DMS114 treated with DMSO at 0.1 percent for 48 hours (cell line): ENCODE measurements around the gene DNAJC22.

Source experiments
- DNase-seq: peaks from one replicate; lab custom pipeline; 2025; ENCODE audit not compliant: unreplicated experiment; lab: John Stamatoyannopoulos, UW

Gene DNAJC22

DNA sequence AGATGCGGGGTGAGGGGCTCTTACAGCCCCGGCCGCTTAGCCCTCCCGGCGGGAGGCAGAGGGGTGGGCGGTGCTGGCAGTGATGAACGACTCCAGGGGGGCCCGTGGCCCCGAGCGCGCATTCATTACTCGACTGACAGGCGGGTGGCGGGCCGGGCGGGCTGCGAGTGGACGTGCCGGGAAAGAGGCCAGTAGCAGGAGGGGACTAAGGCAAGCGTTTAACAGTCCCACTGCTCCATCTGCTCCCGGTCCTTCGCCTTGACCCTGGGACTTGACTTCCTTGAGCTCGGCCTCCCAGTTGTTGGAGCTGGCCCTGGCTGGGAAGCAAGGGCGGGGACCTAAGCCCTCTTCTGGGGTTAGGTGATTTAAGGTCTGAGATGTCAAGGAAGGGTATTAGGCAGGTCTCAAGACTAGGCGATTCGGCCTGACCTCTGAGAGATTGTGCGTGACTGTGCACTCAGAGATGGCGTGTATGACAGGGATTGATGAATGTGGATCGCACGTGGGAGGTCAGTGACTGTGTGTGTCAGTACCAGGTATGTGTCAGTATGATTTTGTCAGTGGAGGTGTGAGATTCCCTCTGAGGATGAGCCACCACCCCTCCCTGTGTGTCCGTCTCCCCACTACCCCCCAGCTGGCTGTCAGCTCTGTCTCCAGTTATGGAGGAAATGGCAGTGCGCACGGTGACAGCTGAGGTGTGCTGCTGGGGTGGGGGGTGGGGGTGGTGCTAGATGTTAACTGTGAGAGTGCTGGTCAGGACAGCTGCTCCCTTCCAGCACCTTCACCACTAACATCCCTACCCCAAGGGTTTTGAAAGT is 3.6 kb upstream of the DNAJC22 start:
- DNase-seq: no peak

DNA sequence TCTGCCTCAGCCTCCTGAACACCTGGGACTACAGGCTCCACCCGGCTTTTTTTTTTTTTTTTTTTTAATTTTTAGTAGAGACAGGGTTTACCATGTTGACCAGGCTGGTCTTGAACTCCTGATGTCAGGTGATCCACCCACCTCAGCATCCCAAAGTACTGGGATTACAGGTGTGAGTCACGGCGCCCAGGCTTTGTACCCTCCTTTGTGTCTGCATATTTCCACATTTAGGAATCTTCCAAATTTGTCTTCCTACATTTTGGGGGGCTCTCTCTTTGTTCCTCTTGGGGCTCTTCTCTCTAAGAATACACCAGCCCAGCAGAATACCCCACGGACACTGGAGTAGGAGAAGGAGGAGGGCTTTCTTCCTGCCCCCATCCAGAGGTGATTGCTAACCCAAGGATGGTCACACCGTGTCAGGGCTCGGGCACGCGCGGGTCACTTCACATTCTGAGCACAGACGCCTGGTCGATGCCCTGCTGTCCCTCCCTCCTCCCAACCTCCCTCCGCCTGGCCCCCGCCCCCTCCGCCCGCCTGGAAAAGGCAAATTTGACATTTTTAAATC is 2.1 kb upstream of the DNAJC22 start:
- DNase-seq: no peak

DNA sequence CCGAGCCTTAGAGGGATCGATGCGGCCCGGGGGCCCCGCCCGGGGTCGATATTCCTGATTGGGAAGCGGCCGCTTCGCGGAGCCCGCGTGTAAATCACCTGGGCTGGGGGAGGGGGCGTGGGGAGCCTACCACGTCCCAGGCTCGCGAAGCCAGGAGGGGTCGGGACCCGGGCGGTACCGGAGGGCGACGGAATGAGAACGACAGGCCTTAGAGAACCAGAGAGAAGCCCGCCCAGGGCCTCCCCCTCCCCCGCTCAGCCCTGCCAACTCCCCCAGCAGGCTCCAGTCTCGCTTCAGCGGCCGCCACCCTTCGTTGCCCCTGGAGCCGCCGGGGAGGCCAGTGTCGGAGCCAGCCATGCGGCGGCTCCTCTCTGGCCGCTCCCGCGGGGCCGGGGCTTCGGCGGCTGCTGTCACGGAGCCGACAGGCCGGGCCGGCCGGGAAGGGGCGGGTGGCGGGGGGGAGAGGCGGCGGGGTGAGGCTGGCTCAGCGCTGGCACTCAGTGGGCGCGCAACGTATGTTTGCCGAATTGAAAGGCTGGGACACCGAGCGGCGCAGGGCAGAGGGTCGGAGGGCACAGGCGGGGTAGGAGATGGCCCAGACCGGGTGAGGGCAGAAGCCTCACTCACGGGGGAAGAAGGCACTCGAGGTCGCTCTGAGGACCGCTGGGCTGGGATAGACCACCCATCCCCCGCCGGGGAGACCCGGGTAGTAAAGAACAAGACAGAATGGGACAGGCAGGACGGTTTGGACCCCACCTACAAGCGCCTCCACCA is 1.4 kb upstream of the DNAJC22 start:
- no peak for DNase-seq

DNA sequence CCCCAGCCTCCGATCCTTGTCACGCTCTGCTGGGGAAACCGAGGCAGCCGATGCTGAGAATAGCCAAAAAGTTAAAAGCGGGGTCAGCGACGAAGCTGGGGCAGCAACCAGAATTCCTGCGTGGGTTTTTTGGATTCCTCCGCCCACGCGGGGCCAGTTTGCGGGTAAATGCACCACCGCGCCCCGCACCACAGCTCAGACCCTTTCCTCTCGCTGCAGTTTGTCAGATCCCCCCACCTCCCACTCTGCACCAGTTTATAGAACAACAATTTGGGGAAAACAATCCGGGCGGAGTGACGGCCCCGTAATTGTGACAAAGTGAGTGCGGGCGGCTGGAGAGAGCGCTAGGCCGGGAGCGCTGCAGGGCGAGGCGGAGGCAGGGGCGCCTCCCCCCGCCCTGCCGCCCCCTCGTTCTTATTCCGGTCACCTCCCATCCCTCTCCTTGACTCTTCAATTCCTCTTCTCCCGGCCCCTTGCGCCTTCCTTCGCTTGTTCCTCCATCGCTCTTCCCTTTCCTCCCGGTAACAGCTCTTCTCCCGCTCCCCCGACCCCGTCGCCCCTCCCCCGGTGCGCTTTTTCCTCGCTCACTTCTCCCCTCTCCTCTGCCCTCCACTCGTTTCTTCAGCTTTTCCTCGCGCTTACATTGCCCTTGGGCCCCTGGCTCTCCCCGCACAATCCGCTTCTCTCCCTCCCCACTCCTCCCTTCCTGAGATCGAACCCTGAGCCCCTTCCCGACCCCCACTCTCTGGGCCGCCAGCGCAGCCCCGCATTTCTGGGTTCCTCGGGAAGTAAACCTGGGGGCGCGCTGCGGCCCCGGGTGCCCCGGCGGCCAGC is 646 bp upstream of the DNAJC22 start:
- no peak for DNase-seq

DNA sequence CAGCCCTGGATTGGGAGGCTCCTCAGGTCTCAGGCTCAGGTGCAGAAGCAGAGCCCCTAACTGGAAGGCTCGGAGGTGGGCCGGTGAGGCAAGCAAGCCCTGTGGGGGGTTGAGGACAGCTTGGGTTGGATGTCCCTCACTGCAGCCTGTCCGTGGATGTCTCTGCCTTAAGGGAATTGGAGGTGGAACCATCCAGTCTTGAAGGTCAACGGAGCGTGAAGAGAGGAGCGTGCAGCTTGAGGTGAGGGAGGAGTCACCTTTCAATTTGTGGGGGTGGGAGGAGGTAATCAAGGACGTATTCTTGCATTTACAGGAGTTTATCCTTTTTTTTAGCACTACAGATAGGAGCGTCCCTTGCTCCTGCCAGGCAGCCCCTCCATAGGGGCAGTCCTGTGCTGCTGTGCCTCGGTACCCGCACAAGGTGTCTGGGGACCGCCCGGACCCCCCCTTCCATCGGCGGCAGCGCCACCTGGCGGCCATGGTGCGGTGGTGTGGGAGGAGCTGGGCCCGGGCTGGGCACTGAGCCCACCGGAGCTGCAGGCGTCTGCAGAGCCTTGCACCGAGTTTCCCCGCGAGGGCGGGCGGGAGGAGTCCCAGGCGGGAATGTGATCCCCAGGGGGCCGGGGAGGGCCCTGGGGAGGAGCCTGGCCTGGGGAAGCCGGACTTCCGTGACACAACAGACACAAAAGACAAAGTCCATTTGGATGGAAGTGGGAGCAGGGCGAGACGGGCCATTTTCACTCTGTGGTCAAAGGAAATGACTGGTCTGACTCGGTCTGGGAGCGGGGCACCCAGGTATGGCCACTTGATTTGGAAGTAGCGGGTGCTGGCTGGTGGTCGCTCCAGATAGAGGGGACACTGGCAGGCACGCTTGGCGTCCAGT is 864 bp downstream of the DNAJC22 start:
- DNase-seq: peak; percentile 34

DNA sequence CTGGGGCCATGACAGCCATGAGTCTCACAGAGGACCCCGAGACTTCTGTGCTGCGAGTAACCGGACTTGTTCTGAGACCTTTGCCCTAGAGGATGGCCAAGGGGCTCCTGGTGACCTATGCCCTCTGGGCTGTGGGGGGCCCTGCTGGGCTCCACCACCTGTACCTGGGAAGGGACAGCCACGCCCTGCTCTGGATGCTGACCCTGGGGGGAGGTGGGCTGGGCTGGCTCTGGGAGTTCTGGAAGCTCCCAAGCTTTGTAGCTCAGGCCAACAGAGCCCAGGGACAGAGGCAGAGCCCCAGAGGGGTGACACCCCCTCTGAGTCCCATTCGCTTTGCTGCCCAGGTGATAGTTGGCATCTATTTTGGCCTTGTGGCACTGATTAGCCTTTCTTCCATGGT is 2.1 kb downstream of the DNAJC22 start:
- no peak for DNase-seq

DNA sequence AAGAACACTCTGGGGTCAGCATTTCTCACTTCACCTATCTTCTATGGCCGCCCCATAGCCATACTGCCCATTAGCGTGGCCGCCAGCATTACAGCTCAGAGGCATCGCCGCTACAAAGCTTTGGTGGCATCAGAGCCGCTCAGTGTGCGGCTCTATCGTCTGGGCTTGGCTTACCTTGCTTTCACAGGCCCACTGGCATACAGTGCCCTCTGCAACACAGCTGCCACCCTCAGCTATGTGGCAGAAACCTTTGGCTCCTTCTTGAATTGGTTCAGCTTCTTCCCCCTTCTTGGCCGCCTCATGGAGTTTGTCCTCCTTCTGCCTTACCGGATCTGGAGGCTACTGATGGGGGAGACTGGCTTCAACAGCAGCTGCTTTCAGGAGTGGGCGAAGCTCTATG is 2.6 kb downstream of the DNAJC22 start:
- DNase-seq: no peak

DNA sequence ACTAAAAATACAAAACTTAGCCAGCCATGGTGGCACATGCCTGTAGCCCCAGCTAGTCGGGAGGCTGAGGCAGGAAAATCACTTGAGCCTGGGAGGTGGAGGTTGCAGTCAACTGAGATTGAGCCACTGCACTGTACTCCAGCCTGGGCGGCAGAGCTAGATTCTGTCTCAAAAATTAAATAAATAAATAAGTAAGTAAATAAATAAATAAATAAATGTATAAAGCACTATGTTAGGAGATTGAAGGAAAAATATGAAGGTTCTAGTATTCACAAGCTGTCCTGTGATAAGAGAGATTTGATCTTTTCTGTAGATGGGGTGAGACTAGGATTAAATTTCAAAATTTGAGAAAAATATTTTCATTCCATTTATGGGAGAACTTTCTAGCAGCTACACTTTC is 5.7 kb downstream of the DNAJC22 start:
- no peak for DNase-seq

DNA sequence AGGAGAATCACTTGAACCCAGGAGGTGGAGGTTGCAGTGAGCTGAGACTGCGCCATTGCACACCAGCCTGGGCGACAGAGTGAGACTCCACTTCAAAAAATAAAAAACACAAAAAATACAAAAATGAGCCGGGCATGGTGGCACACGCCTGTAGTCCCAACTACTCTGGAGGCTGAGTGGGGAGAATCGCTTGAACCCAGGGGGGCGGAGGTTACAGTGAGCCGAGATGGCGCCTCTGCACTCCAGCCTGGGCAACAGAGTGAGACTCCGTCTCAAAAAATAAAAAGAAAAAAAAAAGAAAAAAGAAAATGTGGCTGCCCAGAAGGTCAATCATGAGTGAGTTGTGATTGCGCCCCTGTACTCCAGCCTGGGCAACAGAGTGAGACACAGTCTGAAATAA is 9.2 kb downstream of the DNAJC22 start:
- no peak for DNase-seq

DNA sequence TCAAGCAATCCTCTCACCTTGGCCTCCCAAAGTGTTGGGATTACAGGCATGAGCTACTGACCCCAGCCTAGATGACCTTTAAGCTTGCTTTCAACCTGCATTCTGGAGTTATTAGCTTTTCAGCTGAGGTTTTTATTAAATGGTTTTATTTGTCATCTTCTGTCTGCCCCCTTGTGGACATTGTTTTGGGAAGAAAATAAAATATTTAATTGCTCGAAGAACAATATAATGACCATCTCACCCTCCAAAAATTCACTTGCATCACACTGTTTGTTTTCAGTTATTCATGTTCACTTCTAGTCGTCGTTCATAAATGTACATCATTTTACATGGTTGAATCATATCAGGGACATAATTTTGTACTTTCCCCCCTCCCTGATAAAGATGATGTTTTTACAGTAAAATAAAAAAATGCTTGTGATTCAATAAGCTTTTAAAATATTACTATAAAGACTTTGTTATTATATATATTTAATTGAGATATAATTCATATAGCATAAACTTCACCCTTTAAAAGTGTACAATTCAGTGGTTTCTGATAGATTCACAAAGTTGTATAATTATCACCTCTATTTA is 10.5 kb downstream of the DNAJC22 start:
- DNase-seq: no peak

DNA sequence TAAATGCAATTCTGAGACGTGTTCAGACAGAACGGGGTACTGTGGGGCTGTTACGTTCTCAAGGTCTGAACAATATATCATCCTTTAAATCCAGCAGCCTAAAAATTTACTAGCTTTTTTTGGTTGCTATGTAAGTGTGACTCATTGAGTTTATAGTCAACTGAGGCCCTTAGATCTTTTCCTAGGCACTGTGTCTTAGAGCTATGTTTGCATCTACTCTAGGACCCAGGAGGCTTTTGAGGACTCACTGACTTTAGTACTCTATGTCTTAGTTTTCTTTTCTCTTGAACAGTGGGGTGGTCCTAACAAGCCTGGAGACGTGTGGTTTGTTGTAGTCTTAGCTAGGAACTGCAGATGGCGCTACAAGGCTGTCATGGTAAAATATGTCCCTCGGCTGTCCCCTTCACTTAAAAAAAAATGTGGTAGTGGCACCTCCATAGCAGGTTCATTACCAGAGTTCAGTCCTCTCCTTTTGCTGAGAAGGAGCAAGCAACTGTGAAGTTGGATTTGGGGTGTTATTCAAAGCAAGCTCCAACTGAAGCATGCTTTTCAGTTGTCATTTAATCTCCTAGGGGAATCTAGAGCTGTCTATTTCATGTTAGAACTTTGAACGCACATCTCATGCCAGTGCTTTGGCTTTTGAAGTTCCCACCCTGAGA is 11.9 kb downstream of the DNAJC22 start:
- peak; percentile 85 for DNase-seq

DNA sequence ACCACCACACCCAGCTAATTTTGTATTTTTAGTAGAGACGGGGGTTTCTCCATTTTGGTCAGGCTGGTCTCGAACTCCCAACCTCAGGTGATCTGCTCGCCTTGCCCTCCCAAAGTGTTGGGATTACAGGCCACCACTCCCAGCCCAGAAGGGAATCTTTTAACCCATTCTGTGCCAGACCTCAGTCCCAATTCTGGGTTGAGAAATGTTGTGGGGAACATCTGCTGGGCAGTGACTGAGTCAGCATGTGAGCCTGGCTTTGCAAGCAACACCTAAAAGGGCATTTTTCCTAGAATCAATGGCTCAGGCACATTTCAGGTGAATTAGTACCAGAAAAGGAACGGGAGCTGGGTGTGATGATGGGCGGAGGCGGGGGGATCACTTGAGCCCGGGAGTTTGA is 13.0 kb downstream of the DNAJC22 start:
- DNase-seq: no peak

DNA sequence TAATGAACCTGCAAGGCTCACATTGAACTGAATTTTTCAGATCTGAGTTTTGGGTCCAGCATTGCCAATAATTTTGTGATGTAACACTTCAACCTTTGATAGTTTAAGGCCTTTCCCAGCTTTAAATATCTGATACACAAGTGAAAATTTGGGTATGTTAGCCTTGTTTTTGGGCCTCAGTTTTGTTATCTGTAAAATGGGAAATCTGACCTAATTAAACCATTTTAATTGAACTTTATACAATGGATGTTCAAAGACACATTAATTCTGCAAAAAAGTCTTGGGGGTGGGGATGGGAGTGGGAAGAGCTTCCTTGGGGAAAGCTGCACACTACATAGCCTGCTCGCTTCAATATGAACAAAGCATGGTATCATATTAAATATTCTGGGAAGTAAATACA is 15.4 kb downstream of the DNAJC22 start:
- DNase-seq: no peak

DNA sequence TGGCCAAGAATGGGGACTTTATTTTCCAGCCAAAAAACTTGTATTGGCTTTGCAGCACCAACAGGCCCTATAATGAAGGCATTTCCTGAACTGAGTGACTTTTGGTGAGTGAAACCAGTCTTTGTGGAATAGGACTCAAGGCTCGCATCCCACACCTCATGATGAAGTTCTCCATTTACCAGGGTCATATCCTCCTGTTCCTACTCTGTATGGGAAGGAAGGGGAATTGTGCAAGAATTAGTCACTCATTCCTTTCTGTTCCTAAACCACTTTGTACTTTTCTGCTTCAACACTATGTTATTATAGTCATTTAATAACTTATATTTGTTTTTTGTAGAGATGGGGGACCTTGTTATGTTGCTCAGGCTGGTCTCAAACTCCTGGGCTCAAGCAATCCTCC is 18.3 kb downstream of the DNAJC22 start:
- DNase-seq: no peak

DNA sequence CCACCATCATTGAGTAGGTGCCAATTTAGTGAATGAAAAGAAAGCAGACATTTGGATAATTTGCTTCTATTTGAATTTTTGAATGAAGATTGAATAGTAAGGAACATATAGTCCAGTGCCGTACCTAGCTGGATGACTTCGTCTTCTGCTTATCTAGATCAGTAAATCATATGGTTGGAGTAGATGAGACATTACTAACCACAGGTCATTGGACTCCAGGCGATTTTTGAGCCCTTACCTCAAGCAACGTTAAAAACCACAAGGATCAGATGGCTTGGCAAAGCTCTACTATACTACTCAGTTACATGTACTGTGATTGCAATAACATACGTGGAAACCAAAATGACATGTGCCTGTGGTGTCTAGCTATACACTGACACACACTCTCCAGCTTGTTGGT is 18.9 kb downstream of the DNAJC22 start:
- DNase-seq: no peak

DNA sequence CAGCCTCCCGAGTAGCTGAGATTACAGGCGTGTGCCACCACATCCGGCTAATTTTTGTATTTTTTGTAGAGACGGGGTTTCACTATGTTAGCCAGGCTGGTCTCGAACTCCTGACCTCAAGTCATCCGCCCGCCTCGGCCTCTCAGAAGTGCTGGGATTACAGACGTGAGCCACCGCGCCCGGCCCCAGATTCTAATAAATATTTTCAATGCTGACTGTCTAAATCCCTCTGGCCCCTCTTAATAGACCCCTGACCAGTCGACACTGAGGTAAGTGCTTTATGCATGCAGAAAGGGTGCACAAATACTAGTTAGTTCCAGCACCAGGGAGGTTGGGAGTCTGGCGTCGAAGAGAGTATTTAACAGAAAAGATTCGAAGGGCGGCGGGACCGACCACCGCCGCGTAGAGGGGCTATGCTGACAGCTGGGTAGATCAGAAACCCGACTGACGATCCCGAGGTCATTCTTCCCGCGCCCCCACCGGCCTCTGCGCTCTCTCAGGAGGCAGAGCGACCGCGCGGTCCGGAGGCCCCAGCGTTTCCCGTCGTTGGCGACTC is 19.5 kb downstream of the DNAJC22 start:
- DNase-seq: no peak

DNA sequence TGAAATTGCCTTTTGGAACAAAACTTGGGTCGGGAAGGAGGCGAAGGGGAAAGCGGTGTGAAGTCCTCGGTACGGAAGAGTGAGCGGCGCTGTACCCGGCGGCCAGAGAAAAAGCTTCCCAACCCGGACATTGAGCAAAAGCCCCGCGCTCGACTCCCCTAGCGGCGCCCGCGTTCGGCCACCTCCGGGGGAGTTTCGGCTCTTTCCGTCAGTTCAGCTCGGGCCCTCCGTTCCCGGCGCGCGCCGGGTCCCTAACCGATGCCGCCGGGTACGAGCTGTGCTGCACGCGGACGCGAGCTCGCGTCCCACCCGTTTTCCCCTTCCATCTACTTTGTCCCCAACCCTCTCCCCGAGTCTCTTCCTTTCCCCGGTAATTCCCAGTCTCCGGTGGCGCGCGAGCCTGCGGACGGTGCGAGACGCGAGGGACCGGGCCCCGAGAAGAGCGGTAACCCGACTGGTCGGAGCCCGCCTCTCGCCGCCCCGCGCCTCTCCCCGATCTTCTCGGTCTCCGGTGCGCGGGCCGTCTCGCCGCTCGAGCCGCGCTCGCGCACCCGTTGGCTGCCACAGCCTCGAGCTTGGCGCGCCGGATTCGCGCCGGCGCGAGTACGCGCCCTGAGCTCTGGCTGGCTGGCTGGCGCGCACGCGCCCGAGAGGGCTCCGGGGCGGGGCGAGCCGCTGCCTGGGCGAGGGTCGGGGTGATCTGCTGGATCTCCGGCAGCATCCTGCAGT is 20.1 kb downstream of the DNAJC22 start:
- peak; percentile 87 for DNase-seq
